IMR-90 (cell line): ENCODE data around the gene SLF2. TPM values are rescaled to one million over a fixed set of nuclear protein-coding genes. Genes with fewer than 3 reads are reported as not detected.

Experiments used
- ATAC-seq: fragments of 200-7000 bp; cut with Tn5 transposase; 2 replicates; pipeline ENCODE4 v1.9.1; 2020; ENCODE audit warnings: low read depth, mild to moderate bottlenecking, moderate library complexity
- BruUV-seq: library from RNA; stranded (reverse); fragments of 400-500 nt; replicated peaks from 2 replicates; lab custom pipeline; 2021; lab: Mats Ljungman, UMichigan
- CTCF ChIA-PET: fragments of 300-600 bp; formaldehyde crosslinking; extraction: SDS; loops from one replicate; lab custom pipeline; 2021; ENCODE audit warnings: antibody characterized with exemption; lab: Yijun Ruan, JAX
- POLR2A ChIA-PET: fragments of 300-600 bp; sonication (Branson Sonifier 250); formaldehyde crosslinking; loops from one replicate; lab custom pipeline; 2022; ENCODE audit warnings: antibody characterized with exemption; ENCODE audit not compliant: unreplicated experiment; lab: Charles Lee
- DNase-seq: peaks from one replicate; pipeline ENCODE4 v3.0.0; 2013
- H2AFZ ChIP-seq: replicated peaks from 2 replicates; pipeline ENCODE3; 2013; ENCODE audit warnings: low read length, mild to moderate bottlenecking; ENCODE audit not compliant: poor library complexity
- H2AK5ac ChIP-seq: 2 replicates; pipeline ENCODE4 v1.6.1; 2013; ENCODE audit warnings: low read depth, low read length, inconsistent platforms
- H2AK9ac ChIP-seq: replicated peaks from 2 replicates; pipeline ENCODE3; 2013; ENCODE audit warnings: mild to moderate bottlenecking, low read depth, low read length, moderate library complexity; ENCODE audit not compliant: poor library complexity
- H2BK120ac ChIP-seq: 2 replicates; pipeline ENCODE4 v1.6.1; 2013; ENCODE audit warnings: low read depth, low read length, inconsistent platforms
- H2BK15ac ChIP-seq: 3 replicates; pipeline ENCODE4 v1.6.1; 2013; ENCODE audit warnings: low read depth, low read length, inconsistent platforms
- H2BK20ac ChIP-seq: 2 replicates; pipeline ENCODE4 v1.6.1; 2013; ENCODE audit warnings: low read depth, mild to moderate bottlenecking, inconsistent platforms, low read length, moderate library complexity
- H2BK5ac ChIP-seq: 2 replicates; pipeline ENCODE4 v1.6.1; 2013; ENCODE audit warnings: mild to moderate bottlenecking, low read depth, low read length, inconsistent platforms; ENCODE audit not compliant: poor library complexity, severe bottlenecking
- H3K14ac ChIP-seq: replicated peaks from 2 replicates; pipeline ENCODE4 v1.6.1; 2013; ENCODE audit warnings: low read depth, low read length, inconsistent platforms
- H3K18ac ChIP-seq: 2 replicates; pipeline ENCODE4 v1.6.1; 2013; ENCODE audit warnings: low read depth, low read length, control low read depth
- H3K23ac ChIP-seq: 2 replicates; pipeline ENCODE4 v1.6.1; 2013; ENCODE audit warnings: low read depth, low read length, inconsistent platforms
- H3K27ac ChIP-seq: 2 replicates; pipeline ENCODE4 v1.5.1; 2013; ENCODE audit warnings: mild to moderate bottlenecking, control low read depth, low read length; ENCODE audit not compliant: insufficient read depth
- H3K27me3 ChIP-seq: 2 replicates; pipeline ENCODE4 v1.6.1; 2013; ENCODE audit warnings: low read length; ENCODE audit not compliant: control insufficient read depth, insufficient read depth
- H3K36me3 ChIP-seq: 2 replicates; pipeline ENCODE4 v1.6.1; 2013; ENCODE audit warnings: low read length, mixed read lengths; ENCODE audit not compliant: control insufficient read depth, insufficient read depth
- H3K4ac ChIP-seq: 2 replicates; pipeline ENCODE4 v1.6.1; 2013; ENCODE audit warnings: low read depth, low read length, inconsistent platforms
- H3K4me1 ChIP-seq: 2 replicates; pipeline ENCODE4 v1.6.1; 2013; ENCODE audit warnings: low read length, mixed read lengths; ENCODE audit not compliant: control insufficient read depth, insufficient read depth
- H3K4me2 ChIP-seq: 2 replicates; pipeline ENCODE4 v1.6.1; 2013; ENCODE audit warnings: low read depth, mild to moderate bottlenecking, control low read depth, low read length, moderate library complexity
- H3K4me3 ChIP-seq: 2 replicates; pipeline ENCODE4 v1.5.1; 2013; ENCODE audit warnings: low read depth, mild to moderate bottlenecking, control low read depth, low read length, moderate library complexity; ENCODE audit not compliant: insufficient read depth
- H3K56ac ChIP-seq: 2 replicates; pipeline ENCODE4 v1.6.1; 2013; ENCODE audit warnings: low read length, inconsistent platforms; ENCODE audit not compliant: insufficient read depth; ENCODE audit errors: extremely low read depth
- H3K79me1 ChIP-seq, 2 experiments: 2 replicates each; pipeline ENCODE4 v1.6.1; 2013; ENCODE audit warnings: low read length in 2 of 2, inconsistent platforms in 1 of 2, low read depth in 1 of 2
- H3K9ac ChIP-seq: 2 replicates; pipeline ENCODE4 v1.6.1; 2013; ENCODE audit warnings: low read depth, low read length, control low read depth
- H3K9me1 ChIP-seq: 2 replicates; pipeline ENCODE4 v1.6.1; 2013; ENCODE audit warnings: low read length, inconsistent platforms; ENCODE audit not compliant: insufficient read depth
- H3K9me3 ChIP-seq: 2 replicates; pipeline ENCODE4 v1.6.1; 2013; ENCODE audit warnings: low read length; ENCODE audit not compliant: control insufficient read depth, insufficient read depth
- H4K20me1 ChIP-seq: 2 replicates; pipeline ENCODE4 v1.6.1; 2013; ENCODE audit warnings: low read length, inconsistent platforms; ENCODE audit not compliant: insufficient read depth
- H4K5ac ChIP-seq: 2 replicates; pipeline ENCODE4 v1.6.1; 2013; ENCODE audit warnings: mild to moderate bottlenecking, low read depth, low read length, control low read depth
- H4K8ac ChIP-seq, 2 experiments: 2 replicates each; pipeline ENCODE4 v1.6.1; 2013; ENCODE audit warnings: low read depth in 2 of 2, low read length in 2 of 2, control low read depth in 1 of 2, inconsistent platforms in 1 of 2
- H4K91ac ChIP-seq: 2 replicates; pipeline ENCODE4 v1.6.1; 2013; ENCODE audit warnings: low read depth, low read length, inconsistent platforms; ENCODE audit not compliant: insufficient read depth
- BHLHE40 ChIP-seq: fragments of 150-350 bp; IDR thresholded peaks from 2 replicates; pipeline ENCODE4 v1.6.1; 2016; ENCODE audit warnings: mild to moderate bottlenecking, low read depth, low read length
- CEBPB ChIP-seq: IDR thresholded peaks from 2 replicates; pipeline ENCODE4 v1.6.1; 2012; ENCODE audit warnings: low read depth, low read length, improper control_type of control experiment
- CHD1 ChIP-seq: IDR thresholded peaks from 2 replicates; pipeline ENCODE4 v1.6.1; 2012; ENCODE audit warnings: low read depth, low read length, improper control_type of control experiment
- ELK1 ChIP-seq: fragments of 150-350 bp; IDR thresholded peaks from 2 replicates; pipeline ENCODE4 v1.6.1; 2016; ENCODE audit warnings: low read depth, mild to moderate bottlenecking, low read length, moderate library complexity, borderline replicate concordance
- FOS ChIP-seq: fragments of 150-350 bp; IDR thresholded peaks from 2 replicates; pipeline ENCODE4 v1.6.1; 2016; ENCODE audit warnings: low read depth, low read length
- MAFK ChIP-seq: IDR thresholded peaks from 2 replicates; pipeline ENCODE4 v1.6.1; 2012; ENCODE audit warnings: low read depth, low read length, improper control_type of control experiment
- MAZ ChIP-seq: IDR thresholded peaks from 2 replicates; pipeline ENCODE4 v1.6.1; 2012; ENCODE audit warnings: low read depth, mild to moderate bottlenecking, low read length, improper control_type of control experiment, moderate library complexity, borderline replicate concordance
- MXI1 ChIP-seq: IDR thresholded peaks from 2 replicates; pipeline ENCODE4 v1.6.1; 2012; ENCODE audit warnings: low read depth, mild to moderate bottlenecking, low read length, moderate library complexity, borderline replicate concordance
- NFE2L2 ChIP-seq: fragments of 150-350 bp; IDR thresholded peaks from 2 replicates; pipeline ENCODE4 v1.6.1; 2016; ENCODE audit warnings: low read depth, mild to moderate bottlenecking, low read length
- POLR2A ChIP-seq: IDR thresholded peaks from 2 replicates; pipeline ENCODE4 v1.6.1; 2012; ENCODE audit warnings: mild to moderate bottlenecking, low read depth, low read length
- RAD21 ChIP-seq: IDR thresholded peaks from 2 replicates; pipeline ENCODE4 v1.6.1; 2012; ENCODE audit warnings: low read length, improper control_type of control experiment
- RCOR1 ChIP-seq: IDR thresholded peaks from 2 replicates; pipeline ENCODE4 v1.6.1; 2012; ENCODE audit warnings: mild to moderate bottlenecking, low read length, improper control_type of control experiment; ENCODE audit not compliant: insufficient replicate concordance
- RFX5 ChIP-seq: IDR thresholded peaks from 2 replicates; pipeline ENCODE4 v1.8.0; 2012; ENCODE audit warnings: low read depth, mild to moderate bottlenecking, low read length, moderate library complexity
- SMC3 ChIP-seq: fragments of 150-350 bp; IDR thresholded peaks from 2 replicates; pipeline ENCODE4 v1.6.1; 2016; ENCODE audit warnings: low read depth, mild to moderate bottlenecking, antibody characterized with exemption, low read length, moderate library complexity
- WGBS, 2 experiments: methylation state at CpG; one replicate each; pipeline versions ENCODE4 v1.1.5 to v1.1.7; 2013; ENCODE audit warnings: missing lambda C conversion rate in 2 of 2; ENCODE audit not compliant: insufficient read length in 1 of 2; ENCODE audit errors: extremely low coverage in 2 of 2; 5-methylcytosine and 5-hydroxymethylcytosine counted together
- dilution Hi-C: fragments of 300-500 bp; cut with HindIII; formaldehyde crosslinking; loops from one replicate; pipeline ENCODE4 v1.14.3; 2018; ENCODE audit warnings: low sequenced_read_pairs; ENCODE audit not compliant: unreplicated experiment
- in situ Hi-C: fragments of 300-500 bp; cut with MboI; formaldehyde crosslinking; loops from 3 replicates; pipeline ENCODE4 v1.14.3; 2019; ENCODE audit warnings: low sequenced_read_pairs, inconsistent platforms, mixed read lengths
- intact Hi-C: fragments of 100-400 bp; cut with micrococcal nuclease; formaldehyde crosslinking; loops from 2 replicates; pipeline ENCODE4 v1.10.0; 2022
- polyA plus RNA-seq, 3 experiments: library from polyadenylated mRNA; depleted of rRNA; stranded (reverse); fragments of >200 nt; gene quantifications; 2 replicates each; pipeline ENCODE4 v1.2.3, GENCODE V29; 2012; ENCODE audit warnings: low replicate concordance in 1 of 3
- total RNA-seq: library from RNA; depleted of rRNA; stranded (reverse); fragments of >200 nt; gene quantifications from 2 replicates; pipeline ENCODE4 v1.2.3, GENCODE V29; 2012
- TF ChIP-seq, protein P1 (sequence below): conservative IDR thresholded peaks from 2 replicates; pipeline ENCODE4 v1.5.1; 2012; ENCODE audit warnings: mild to moderate bottlenecking, low read depth, low read length, improper control_type of control experiment
- TF ChIP-seq, protein P2 (sequence below): fragments of 150-350 bp; IDR thresholded peaks from 2 replicates; pipeline ENCODE4 v1.6.1; 2017; ENCODE audit warnings: mild to moderate bottlenecking, antibody characterized with exemption, low read length, low read depth

Gene SLF2
- total and polyA plus RNA-seq, 2 of the 4 experiments (the other 2 are of a cell fraction), result 8.5 to 21.7 TPM

DNA sequence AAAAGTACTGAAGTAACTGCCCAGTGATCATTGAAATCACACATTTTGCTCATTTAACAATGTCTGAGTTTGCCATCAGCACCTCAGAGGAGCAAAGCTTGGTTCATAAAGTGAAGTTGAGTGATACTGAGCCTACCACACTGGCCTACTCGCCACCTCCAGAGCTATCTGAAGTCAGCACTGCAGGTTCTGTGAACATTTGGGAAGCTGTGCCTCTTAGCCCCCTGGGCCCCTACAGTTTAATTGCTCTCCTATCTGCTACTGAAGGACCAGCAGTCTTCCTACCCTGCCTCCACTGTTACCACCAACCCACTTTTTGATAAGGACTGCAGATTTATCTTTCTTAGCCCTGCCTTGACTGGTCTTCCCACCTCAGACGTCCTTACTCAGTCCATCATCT is 54.6 kb downstream of the SLF2 start:
- no peak overlapping the region for H2AFZ ChIP-seq
- H2AK5ac ChIP-seq, result no peak overlapping the region
- ChIA-PET CTCF (interaction anchor here (1.3 kb wide), 1 partner anchor 47 kb away, joined by 5 read pairs; no protein-coding TSS in a partner anchor), POLR2A (no interaction called here)
- peaks cover 13% of the 10 kb centered on the region for H3K36me3 ChIP-seq
- H3K9me1 ChIP-seq, result peaks cover 14% of the 10 kb centered on the region; the same call in 1 of the 2 replicates
- H3K9me3 ChIP-seq, result no peaks in the 10 kb centered on the region
- ATAC-seq (no peak), DNase-seq (no peak)
- H3K4me1 ChIP-seq, result peaks cover 6% of the 10 kb centered on the region
- TF ChIP-seq POLR2A (no peak), MXI1 (no peak), CHD1 (no peak), FOS (no peak), ELK1 (no peak), CEBPB (no peak), BHLHE40 (no peak), RAD21 (no peak), RFX5 (no peak), MAFK (no peak), MAZ (no peak), NFE2L2 (no peak), RCOR1 (no peak), SMC3 (no peak)
- TF ChIP-seq, protein P1, sequence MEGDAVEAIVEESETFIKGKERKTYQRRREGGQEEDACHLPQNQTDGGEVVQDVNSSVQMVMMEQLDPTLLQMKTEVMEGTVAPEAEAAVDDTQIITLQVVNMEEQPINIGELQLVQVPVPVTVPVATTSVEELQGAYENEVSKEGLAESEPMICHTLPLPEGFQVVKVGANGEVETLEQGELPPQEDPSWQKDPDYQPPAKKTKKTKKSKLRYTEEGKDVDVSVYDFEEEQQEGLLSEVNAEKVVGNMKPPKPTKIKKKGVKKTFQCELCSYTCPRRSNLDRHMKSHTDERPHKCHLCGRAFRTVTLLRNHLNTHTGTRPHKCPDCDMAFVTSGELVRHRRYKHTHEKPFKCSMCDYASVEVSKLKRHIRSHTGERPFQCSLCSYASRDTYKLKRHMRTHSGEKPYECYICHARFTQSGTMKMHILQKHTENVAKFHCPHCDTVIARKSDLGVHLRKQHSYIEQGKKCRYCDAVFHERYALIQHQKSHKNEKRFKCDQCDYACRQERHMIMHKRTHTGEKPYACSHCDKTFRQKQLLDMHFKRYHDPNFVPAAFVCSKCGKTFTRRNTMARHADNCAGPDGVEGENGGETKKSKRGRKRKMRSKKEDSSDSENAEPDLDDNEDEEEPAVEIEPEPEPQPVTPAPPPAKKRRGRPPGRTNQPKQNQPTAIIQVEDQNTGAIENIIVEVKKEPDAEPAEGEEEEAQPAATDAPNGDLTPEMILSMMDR, result no peak
- TF ChIP-seq, protein P2, sequence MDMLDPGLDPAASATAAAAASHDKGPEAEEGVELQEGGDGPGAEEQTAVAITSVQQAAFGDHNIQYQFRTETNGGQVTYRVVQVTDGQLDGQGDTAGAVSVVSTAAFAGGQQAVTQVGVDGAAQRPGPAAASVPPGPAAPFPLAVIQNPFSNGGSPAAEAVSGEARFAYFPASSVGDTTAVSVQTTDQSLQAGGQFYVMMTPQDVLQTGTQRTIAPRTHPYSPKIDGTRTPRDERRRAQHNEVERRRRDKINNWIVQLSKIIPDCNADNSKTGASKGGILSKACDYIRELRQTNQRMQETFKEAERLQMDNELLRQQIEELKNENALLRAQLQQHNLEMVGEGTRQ, result no peak
- intact Hi-C loops (no loop called here), dilution Hi-C loops (no loop called here), in situ Hi-C loops (no loop called here)
- no peak overlapping the region for H3K56ac ChIP-seq
- H3K18ac ChIP-seq, result no peak overlapping the region
- no peak overlapping the region for H3K9ac ChIP-seq
- H2BK15ac ChIP-seq, result no peak overlapping the region
- no peak overlapping the region for H4K5ac ChIP-seq
- no peak overlapping the region for H3K4me3 ChIP-seq
- H4K20me1 ChIP-seq, result no peaks in the 10 kb centered on the region
- BruUV-seq, result no TSS peak
- no peak overlapping the region for H3K4me2 ChIP-seq
- H3K79me1 ChIP-seq, result 0 out of 4 replicates have a peak, but pooled peaks cover 0 to 5% of the 10 kb centered on the region in 2 experiments
- H3K14ac ChIP-seq, result no peak overlapping the region
- no peak overlapping the region for H2BK120ac ChIP-seq
- no peak overlapping the region for H2BK5ac ChIP-seq
- H2AK9ac ChIP-seq, result no peak overlapping the region
- no peak overlapping the region for H4K91ac ChIP-seq
- no peak overlapping the region for H3K23ac ChIP-seq
- H3K27me3 ChIP-seq, result no peaks in the 10 kb centered on the region
- no peak overlapping the region for H4K8ac ChIP-seq
- no peak overlapping the region for H2BK20ac ChIP-seq
- WGBS, 2 experiments, result 81% methylated on average over 2 of the region's 2 CpGs; no CpG with 5 or more reads in 1 of the 2 experiments
- H3K4ac ChIP-seq, result no peak overlapping the region
- no peak overlapping the region for H3K27ac ChIP-seq
